GM19238 (cell line): Measurements from ENCODE around the gene FRMD4A.
"Not testable (repeated sequence)": the region's sequence is repeated elsewhere in the genome, so short reads cannot be mapped to it uniquely, and the experiment has no call there.

ENCODE experiments used
- DNase-seq: peaks from one replicate; pipeline ENCODE4 v3.0.0; 2011; ENCODE audit warnings: low spot score; ENCODE audit not compliant: insufficient read length

The FRMD4A gene

GRCh38 chr10:13859979-13860654 lies 470.6 kb downstream of the FRMD4A start:
- no peak for DNase-seq

GRCh38 chr10:13858709-13859108 lies 472.0 kb downstream of the FRMD4A start:
- no peak for DNase-seq

GRCh38 chr10:13857451-13857850 lies 473.3 kb downstream of the FRMD4A start:
- no peak for DNase-seq

GRCh38 chr10:13853854-13854253 lies 476.9 kb downstream of the FRMD4A start:
- DNase-seq: no peak

- DNase-seq: no peak
Measured at GRCh38 chr10:13852872-13853271, 477.9 kb downstream of the FRMD4A start.

- DNase-seq: no peak
Measured at GRCh38 chr10:13851906-13852305, 478.8 kb downstream of the FRMD4A start.

- DNase-seq: no peak
Measured at GRCh38 chr10:13848520-13849445, 481.9 kb downstream of the FRMD4A start.

- DNase-seq: no peak
Measured at GRCh38 chr10:13847201-13847631, 483.5 kb downstream of the FRMD4A start.

GRCh38 chr10:13845897-13846296 lies 484.8 kb downstream of the FRMD4A start:
- DNase-seq: no peak

GRCh38 chr10:13844651-13845050 lies 486.1 kb downstream of the FRMD4A start:
- no peak for DNase-seq

- no peak for DNase-seq
Measured at GRCh38 chr10:13842117-13842516, 488.6 kb downstream of the FRMD4A start.

GRCh38 chr10:13840036-13840435 lies 490.7 kb downstream of the FRMD4A start:
- DNase-seq: no peak

GRCh38 chr10:13839430-13839990 lies 491.2 kb downstream of the FRMD4A start:
- no peak for DNase-seq

GRCh38 chr10:13839030-13839429 lies 491.7 kb downstream of the FRMD4A start:
- no peak for DNase-seq

GRCh38 chr10:13837966-13838365 lies 492.8 kb downstream of the FRMD4A start:
- no peak for DNase-seq

- no peak for DNase-seq
Measured at GRCh38 chr10:13834581-13835286, 496.0 kb downstream of the FRMD4A start.

- DNase-seq: peak; percentile 25
Measured at GRCh38 chr10:13831711-13832141, 499.0 kb downstream of the FRMD4A start.

- no peak for DNase-seq
Measured at GRCh38 chr10:13830385-13830784, 500.3 kb downstream of the FRMD4A start.

- DNase-seq: no peak
Measured at GRCh38 chr10:13829790-13830189, 500.9 kb downstream of the FRMD4A start.

- DNase-seq: not testable (repeated sequence)
Measured at GRCh38 chr10:13828284-13828683, 502.4 kb downstream of the FRMD4A start.

GRCh38 chr10:13827076-13827797 lies 503.5 kb downstream of the FRMD4A start:
- DNase-seq: no peak
